GM19193 (cell line): ENCODE data around the gene TPRN.

Experiments used
- POLR2A ChIP-seq: IDR thresholded peaks from 4 replicates; pipeline ENCODE4 v1.6.1; 2011; ENCODE audit not compliant: insufficient read depth, insufficient read length; ENCODE audit errors: extremely low read depth

TPRN gene

GRCh38 chr9:137221506-137222111, 21.1 kb upstream of the TPRN start:
- no peak for TF ChIP-seq POLR2A

- no peak for TF ChIP-seq POLR2A
Observed at GRCh38 chr9:137221095-137221505, 20.6 kb upstream of the TPRN start.

GRCh38 chr9:137220317-137221094, 20.0 kb upstream of the TPRN start:
- TF ChIP-seq POLR2A: no peak

GRCh38 chr9:137219757-137220316, 19.3 kb upstream of the TPRN start:
- TF ChIP-seq POLR2A: no peak

GRCh38 chr9:137218754-137219271, 18.3 kb upstream of the TPRN start:
- no peak for TF ChIP-seq POLR2A

GRCh38 chr9:137218212-137218753, 17.7 kb upstream of the TPRN start:
- TF ChIP-seq POLR2A: no peak

- TF ChIP-seq POLR2A: peak; percentile 5
Observed at GRCh38 chr9:137217276-137218211, 17.0 kb upstream of the TPRN start.

- no peak for TF ChIP-seq POLR2A
Observed at GRCh38 chr9:137216188-137216965, 15.8 kb upstream of the TPRN start.

GRCh38 chr9:137215196-137215986, 14.8 kb upstream of the TPRN start:
- no peak for TF ChIP-seq POLR2A

- no peak for TF ChIP-seq POLR2A
Observed at GRCh38 chr9:137214620-137215019, 14.1 kb upstream of the TPRN start.

- TF ChIP-seq POLR2A: no peak
Observed at GRCh38 chr9:137213160-137214060, 12.9 kb upstream of the TPRN start.

- TF ChIP-seq POLR2A: no peak
Observed at GRCh38 chr9:137212520-137212919, 12.0 kb upstream of the TPRN start.

- no peak for TF ChIP-seq POLR2A
Observed at GRCh38 chr9:137211532-137211931, 11.0 kb upstream of the TPRN start.

- no peak for TF ChIP-seq POLR2A
Observed at GRCh38 chr9:137206602-137207001, 6.1 kb upstream of the TPRN start.
